Kidney epithelial cell (primary cell): ENCODE data around the gene RXRB. TPM values are rescaled to one million over a fixed set of nuclear protein-coding genes. Genes with fewer than 3 reads are reported as not detected.

Experiments
- DNase-seq: peaks from one replicate; pipeline ENCODE4 v3.0.0-alpha.2; 2010; ENCODE audit warnings: low read depth
- H3K27me3 ChIP-seq: 2 replicates; pipeline ENCODE4 v1.6.0; 2011; ENCODE audit warnings: low read length; ENCODE audit not compliant: control insufficient read depth, insufficient read depth
- H3K36me3 ChIP-seq: 2 replicates; pipeline ENCODE4 v1.5.1; 2011; ENCODE audit warnings: low read length; ENCODE audit not compliant: control insufficient read depth, insufficient read depth
- H3K4me3 ChIP-seq: 2 replicates; pipeline ENCODE4 v1.5.1; 2011; ENCODE audit warnings: low read depth, mild to moderate bottlenecking, control low read depth, low read length
- CTCF ChIP-seq: IDR thresholded peaks from 2 replicates; pipeline ENCODE4 v1.5.1; 2011; ENCODE audit warnings: mild to moderate bottlenecking, moderate library complexity, low read length, control low read depth, inconsistent platforms; ENCODE audit not compliant: insufficient read depth, poor library complexity, severe bottlenecking
- total RNA-seq: library from RNA; depleted of rRNA; stranded (reverse); fragments of >200 nt; gene quantifications from 2 replicates; pipeline ENCODE4 v1.2.3, GENCODE V29; 2015

The RXRB gene
- total RNA-seq, 1 donor from 2014 or later, result 24.4 TPM

- DNase-seq, result no peak
- no peaks in the 10 kb centered on the region for H3K36me3 ChIP-seq
- TF ChIP-seq CTCF, result peak; percentile 60
These were observed 27.6 kb downstream of the RXRB start for GRCh38 chr6:33172688-33173534.

GRCh38 chr6:33171880-33172687 lies 28.4 kb downstream of the RXRB start:
- no peak for DNase-seq
- Histone ChIP-seq H3K27me3 (peaks cover 12% of the 10 kb centered on the region), H3K4me3 (no peak overlapping the region), H3K36me3 (no peaks in the 10 kb centered on the region)
- no peak for TF ChIP-seq CTCF

More at GRCh38 chr6:33172688-33173534, 27.6 kb downstream of the RXRB start:
- H3K27me3 ChIP-seq, result peaks cover 12% of the 10 kb centered on the region
- no peak overlapping the region for H3K4me3 ChIP-seq

- no peak for TF ChIP-seq CTCF
- DNase-seq, result no peak
- H3K4me3 ChIP-seq, result no peak overlapping the region
- peaks cover 12% of the 10 kb centered on the region for H3K27me3 ChIP-seq
- H3K36me3 ChIP-seq, result no peaks in the 10 kb centered on the region
These were observed 29.2 kb downstream of the RXRB start for GRCh38 chr6:33171016-33171879.

GRCh38 chr6:33170176-33171015 lies 30.1 kb downstream of the RXRB start:
- DNase-seq, result no peak
- no peak overlapping the region for H3K4me3 ChIP-seq
- no peaks in the 10 kb centered on the region for H3K36me3 ChIP-seq
- H3K27me3 ChIP-seq, result peaks cover 13% of the 10 kb centered on the region
- TF ChIP-seq CTCF, result no peak
